ENCODE data around the gene IL17B.
A peak's percentile ranks its signal among the peaks of the same experiment; 100 is the strongest.

IL17B gene

DNA sequence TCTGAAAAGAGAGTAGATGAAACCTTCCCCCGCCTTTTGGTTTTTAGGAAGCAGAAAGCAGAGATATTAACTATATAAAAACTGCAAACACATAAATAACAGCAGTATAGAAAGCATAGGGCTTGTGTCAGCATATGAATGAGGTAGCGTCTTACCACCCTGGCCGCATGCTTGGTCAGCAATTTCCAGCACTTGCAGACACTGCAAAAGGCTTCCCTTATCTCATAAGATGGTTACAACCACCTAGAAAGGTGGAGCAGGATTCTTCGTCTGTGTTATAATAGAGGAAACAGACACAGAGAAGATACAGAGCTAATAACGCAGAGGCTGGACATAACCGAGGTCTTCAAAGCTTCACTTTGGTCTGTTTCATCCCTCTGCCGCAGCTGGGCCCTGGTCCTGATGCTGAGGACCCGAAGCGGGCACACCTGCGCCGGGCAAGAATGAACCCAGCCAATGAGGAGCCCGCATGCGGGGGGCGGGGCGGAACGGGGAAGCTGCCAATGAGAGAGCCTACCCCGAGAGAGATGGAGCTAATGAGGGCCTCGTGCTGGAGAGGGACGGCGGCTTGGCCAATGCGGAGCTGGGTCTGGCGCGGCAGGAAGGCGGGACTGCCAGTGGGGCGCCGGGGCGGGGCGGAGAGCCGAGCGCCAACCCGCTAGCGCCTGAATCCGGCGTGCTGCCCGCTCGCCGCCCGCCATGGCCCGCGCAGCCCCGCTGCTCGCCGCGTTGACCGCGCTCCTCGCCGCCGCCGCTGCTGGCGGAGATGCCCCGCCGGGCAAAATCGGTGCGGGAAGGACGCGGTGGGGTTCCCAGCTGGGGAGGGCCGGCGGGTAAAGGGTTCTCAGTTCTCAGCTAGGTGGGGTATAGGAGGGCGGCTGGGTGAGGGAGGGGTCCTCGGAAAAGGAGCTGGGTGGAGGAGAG, 21.5 kb downstream of the IL17B start, which contains the start of gene PCYOX1L:
Gene PCYOX1L, plus strand, starts transcription at position 677 of the 924 bp plus-strand sequence. Its CDS starts 23 bp downstream, at position 700.
- DNase-seq (ENCODE audit: low read depth), result peak; percentile 91

DNA sequence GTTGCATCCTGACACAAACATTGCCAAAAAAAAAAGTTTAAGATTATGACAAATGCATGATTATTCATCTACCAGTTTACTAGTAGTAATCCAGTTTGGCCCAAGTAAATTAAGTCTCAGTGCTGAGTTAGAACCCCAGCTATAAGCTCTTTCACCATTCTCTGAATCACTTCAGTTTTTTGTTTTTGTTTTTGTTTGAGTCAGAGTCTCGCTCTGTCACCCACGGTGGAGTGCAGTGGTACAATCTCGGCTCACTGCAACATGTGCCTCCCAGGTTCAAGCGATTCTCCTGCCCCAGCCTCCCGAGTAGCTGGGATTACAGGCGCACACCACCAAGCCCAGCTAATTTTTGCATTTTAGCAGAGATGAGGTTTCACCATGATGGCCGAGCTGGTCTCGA, 22.7 kb downstream of the IL17B start:
- DNase-seq (ENCODE audit: low read depth), result no peak

- DNase-seq (ENCODE audit: low read depth), result no peak
Observed at GRCh38 chr5:149355688-149356087, 23.4 kb downstream of the IL17B start.

- no peak for DNase-seq (ENCODE audit: low read depth)
Observed at GRCh38 chr5:149353911-149354310, 25.2 kb downstream of the IL17B start.

GRCh38 chr5:149352169-149352568, 26.9 kb downstream of the IL17B start:
- DNase-seq (ENCODE audit: low read depth), result no peak

DNA sequence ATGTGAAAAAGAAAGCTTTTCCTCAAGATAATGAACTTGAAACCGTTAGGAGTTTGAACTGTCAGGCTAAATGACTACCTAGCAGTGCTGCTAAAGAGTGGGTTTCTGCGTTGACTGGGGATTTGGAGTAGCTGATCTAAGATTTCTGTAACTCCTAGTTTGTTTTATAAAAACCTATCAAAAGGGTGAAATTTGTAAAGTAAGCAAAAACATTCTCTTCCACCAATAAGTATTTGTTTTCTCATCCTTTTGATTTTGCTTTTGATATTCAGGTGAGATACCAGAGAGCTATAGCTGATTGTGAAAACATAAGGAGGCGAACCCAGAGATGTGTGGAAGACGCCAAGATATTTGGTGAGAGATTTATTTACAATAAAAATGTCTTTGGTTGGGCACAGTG, 29.7 kb downstream of the IL17B start:
- DNase-seq (ENCODE audit: low read depth), result no peak

DNA sequence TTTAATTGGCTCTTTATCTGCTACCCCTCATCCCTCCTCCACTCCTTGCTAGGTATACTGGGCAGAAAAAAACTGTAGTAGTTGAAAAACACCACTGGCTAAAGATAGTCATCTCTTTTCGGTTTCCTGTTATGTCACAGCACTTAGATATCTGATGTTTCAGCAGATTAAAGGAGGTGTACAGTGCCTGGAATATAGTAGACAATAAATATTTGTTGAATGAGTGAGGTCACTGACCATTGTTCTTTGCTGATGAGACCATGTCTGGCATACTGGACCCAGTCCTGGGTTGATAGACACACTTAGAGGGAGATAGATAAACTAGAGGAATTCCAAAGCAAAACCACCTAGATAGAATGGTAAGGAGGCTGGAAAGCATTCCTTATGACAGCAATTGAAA, 30.6 kb downstream of the IL17B start:
- DNase-seq (ENCODE audit: low read depth), result no peak

DNA sequence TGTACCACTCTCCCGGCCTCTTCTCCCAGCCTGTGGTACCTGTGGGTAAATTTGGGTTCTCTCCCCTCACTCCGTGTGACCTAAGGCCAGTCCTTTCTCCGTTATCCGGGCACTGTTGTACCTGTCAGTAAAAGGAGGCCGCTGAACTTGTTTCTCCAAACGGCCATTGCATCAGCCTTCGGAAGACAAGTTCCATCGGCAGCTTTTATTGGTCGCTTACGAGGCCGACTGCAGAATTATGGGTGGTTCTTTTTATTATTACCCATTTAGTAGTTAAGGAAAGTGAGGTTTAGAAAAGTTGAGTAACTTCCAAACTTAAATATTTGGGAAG, 33.2 kb downstream of the IL17B start:
- DNase-seq (ENCODE audit: low read depth), result no peak

DNA sequence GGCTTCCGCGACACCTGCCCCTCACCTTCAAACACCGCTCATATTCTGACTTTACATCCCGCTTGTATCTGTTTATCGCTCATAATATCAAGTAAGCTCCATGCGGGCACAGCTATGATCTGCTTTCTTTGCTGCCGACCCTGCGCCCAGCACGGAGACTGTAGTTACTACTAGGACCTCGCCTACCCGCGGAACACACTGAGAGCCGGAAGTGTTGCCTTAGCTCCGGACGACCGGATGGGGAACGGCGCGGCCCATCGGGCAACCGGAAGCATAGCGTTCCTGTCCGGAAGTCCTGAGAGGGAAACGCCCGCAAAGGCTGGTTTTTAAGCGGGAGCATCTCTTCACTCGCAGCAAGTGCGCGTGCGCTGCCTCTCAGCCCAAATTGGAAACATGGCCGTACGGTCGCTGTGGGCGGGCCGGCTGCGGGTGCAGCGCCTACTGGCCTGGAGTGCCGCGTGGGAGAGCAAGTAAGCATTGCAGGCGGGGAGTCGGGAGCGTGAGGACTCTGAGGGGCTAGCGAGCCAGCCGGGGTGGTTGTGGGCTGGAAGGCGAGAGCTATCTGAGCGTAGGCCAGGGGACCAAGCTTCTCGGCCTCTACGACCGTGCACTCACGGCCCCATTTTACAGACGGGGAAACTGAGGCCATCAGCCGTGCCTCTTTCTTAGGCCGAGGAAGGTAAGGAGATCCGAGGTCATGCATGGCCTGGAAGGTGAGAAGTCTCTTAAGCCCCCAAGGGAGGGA, 33.8 kb downstream of the IL17B start, which contains the start of gene GRPEL2:
Gene GRPEL2, plus strand, starts transcription at position 353 of the 745 bp plus-strand sequence. Its CDS starts 41 bp downstream, at position 394.
- DNase-seq (ENCODE audit: low read depth), result peak; percentile 74

GRCh38 chr5:149344151-149344550, 34.9 kb downstream of the IL17B start:
- no peak for DNase-seq (ENCODE audit: low read depth)

DNA sequence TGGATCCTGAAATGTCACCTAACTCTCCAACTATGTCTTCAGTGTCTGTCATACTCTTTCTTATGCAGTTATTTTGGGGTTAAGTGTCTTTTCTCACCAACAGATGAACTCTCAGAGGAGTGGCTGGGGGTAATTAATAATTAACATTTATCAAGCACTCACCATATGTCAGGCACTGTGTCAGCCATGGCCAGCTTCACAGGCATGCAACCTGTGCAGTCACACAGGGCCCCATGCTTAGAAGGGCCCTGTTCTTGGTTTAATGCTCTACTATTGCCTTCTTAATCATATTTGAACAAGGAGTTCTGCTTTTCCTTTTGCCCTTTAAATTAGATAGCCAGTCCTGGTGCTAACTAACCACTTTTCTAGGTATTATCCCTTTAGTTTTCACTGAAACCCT, 37.2 kb downstream of the IL17B start:
- no peak for DNase-seq (ENCODE audit: low read depth)

DNA sequence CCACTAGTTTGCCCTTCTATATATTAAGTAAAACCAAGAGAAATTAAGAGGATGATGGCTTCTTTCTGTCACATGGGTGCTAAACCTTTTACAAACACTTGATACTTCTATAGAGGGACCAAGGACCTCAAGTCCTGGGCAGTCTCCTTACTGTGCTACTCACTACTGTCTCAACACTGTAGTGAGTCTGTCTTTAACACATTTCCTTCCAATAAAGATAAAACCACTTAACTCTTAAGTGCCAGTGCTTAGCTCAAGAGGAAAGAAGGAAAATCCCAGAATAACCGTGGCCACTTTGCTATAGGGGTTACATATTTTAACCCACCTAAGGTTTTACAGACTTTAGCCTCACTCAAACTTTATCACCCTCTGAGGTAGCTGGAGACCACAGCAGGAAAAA, 38.2 kb downstream of the IL17B start:
- no peak for DNase-seq (ENCODE audit: low read depth)

GRCh38 chr5:149338364-149338763, 40.7 kb downstream of the IL17B start:
- DNase-seq (ENCODE audit: low read depth), result no peak

DNA sequence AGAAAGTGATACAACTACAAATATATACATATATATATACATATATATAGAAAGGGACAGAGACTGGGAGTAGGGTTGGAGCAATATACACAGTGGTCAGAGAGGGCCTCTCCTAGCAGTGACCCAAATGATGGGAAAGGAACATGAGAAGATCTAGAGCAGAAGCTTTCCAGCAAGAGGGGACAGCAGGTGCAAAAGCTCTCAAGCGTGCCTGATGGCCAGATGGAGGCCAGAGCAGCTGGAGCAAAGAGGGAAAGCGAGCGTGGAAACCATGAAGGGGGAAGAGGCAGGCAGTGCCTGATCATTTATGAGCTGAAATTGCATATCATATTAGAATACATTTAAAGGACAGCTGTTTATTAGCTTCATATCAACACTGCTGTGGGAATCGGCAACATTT, 41.4 kb downstream of the IL17B start:
- DNase-seq (ENCODE audit: low read depth), result no peak

DNA sequence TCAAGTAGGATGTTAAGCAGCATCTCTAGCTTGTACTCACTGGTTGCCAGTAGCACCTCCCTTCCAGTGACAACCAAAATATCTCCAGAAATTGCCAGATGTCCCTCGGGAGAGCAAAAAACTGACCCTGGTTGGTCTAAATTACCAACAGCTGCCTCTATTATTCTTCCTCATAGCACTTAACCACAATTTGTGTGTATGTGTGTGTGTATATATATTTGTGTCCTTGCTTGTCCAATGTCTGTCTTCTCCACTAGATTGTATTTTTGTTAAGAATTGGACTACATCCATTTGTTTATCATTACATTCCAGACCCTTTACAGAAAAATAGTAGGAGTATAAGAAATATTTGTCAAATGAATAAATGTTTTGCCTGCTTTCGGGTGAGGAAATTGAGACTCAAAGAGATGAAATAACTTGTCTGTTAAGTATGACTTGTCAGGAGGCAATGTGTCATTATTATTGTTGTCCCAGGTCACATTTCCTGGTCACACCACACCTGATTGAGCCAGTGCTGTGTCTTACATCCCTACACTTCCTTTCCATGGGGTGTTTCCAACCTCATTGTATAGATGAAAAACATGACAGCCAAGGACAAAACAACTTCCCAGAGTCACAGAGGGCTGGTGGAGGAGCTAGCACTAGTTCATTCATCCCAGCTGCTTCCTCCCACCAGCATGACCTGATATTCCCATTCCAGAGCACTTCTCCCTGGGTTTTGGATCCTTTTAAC, 45.2 kb downstream of the IL17B start:
- no peak for DNase-seq (ENCODE audit: low read depth)

DNA sequence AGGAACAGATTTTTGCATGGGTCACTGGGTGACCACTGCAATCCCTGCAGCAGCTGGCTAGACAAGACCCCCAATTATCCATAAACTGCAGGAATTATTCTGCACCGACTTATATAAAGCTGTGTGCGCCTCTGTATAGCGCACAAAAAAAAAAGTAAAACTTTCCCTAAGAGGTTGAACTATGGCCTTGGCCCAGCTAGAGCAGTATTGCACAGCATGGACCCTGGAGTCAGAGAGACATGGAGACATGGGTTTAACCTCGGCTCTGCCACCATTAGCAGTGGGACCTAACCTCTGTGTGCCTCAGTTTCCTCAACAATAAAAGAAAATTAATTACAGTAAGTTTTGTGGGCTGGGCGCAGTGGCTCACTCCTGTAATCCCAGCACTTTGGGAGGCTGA, 50.9 kb downstream of the IL17B start:
- DNase-seq (ENCODE audit: low read depth), result no peak

- DNase-seq (ENCODE audit: low read depth), result no peak
Observed at GRCh38 chr5:149326611-149327010, 52.5 kb downstream of the IL17B start.

GRCh38 chr5:149325894-149326293, 53.2 kb downstream of the IL17B start:
- DNase-seq (ENCODE audit: low read depth), result no peak

DNA sequence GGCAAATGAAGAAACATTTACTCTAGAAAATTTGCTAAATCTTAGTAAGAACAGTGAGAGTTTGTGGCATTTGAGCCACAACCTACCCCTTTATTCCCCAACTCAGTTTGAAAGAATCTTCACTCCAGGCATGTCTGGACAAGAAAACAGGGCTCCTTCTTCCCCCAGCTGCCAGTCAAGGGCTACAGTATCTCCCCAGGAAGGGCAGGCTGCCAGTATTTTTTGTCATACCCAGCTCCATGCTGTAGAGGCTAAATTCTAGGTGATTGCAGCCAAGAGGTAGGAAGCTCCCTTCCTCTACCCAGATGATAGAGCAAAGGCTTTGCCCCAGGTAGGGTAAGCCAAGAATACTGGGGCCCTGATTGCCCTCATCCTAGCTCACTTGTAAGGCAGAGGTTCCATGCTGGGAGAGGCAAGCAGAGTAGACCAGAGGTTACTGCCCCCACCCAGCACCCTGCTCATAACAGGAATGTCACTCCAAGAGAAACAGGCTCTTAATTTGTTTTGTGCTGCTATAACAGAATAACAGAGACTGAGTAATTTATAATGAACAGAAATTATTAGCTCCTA, 53.8 kb downstream of the IL17B start:
- DNase-seq (ENCODE audit: low read depth), result no peak

DNA sequence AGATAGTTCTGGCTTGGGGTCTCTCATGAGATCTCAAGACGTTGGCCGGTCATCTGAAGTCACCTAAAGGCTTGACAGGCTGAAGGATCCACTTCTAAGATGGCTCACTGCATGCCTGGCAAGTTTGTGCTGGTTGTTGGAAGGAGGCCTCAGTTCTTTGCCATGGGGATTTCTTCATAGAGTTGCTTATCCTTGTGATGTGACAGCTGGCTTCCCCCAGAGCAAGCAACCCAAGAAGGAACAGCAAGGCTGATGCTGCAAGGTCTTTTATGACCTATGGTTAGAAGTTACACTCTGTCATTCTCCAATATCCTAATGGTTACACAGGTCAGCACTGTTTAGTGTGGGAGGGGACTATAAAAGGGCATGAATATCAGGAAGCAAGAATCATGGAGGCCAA, 54.5 kb downstream of the IL17B start:
- no peak for DNase-seq (ENCODE audit: low read depth)
